HepG2 (cell line): ENCODE measurements around the gene FFAR1. TPM values are rescaled to one million over a fixed set of nuclear protein-coding genes. Genes with fewer than 3 reads are reported as not detected.

Experiments used
- ELK4 ChIP-seq: sonication (generic); formaldehyde crosslinking; IDR thresholded peaks from 2 replicates; pipeline ENCODE4 v1.9.0; 2021; ENCODE audit warnings: missing genetic modification reagents, borderline replicate concordance
- EP300 ChIP-seq, 3 experiments: sonication (generic) in 1 of 3; formaldehyde crosslinking in 1 of 3; IDR thresholded peaks; 2 replicates each; pipeline versions ENCODE4 v1.5.1 to v1.6.1; 2011 to 2020; ENCODE audit warnings: low read depth in 2 of 3, low read length in 2 of 3, borderline replicate concordance in 1 of 3, improper control_type of control experiment in 1 of 3, mild to moderate bottlenecking in 1 of 3, missing genetic modification reagents in 1 of 3, moderate library complexity in 1 of 3
- MEF2D ChIP-seq: sonication (generic); formaldehyde crosslinking; IDR thresholded peaks from 2 replicates; pipeline ENCODE4 v1.5.1; 2020; ENCODE audit warnings: mild to moderate bottlenecking, missing genetic modification reagents
- MIER3 ChIP-seq: IDR thresholded peaks from 2 replicates; pipeline ENCODE4 v1.6.1; 2016; ENCODE audit warnings: missing compliant biosample characterization, borderline replicate concordance
- MYNN ChIP-seq: sonication (generic); formaldehyde crosslinking; IDR thresholded peaks from 2 replicates; pipeline ENCODE4 v1.4.0; 2020; ENCODE audit warnings: mild to moderate bottlenecking, low read depth, missing genetic modification reagents
- NKX3-1 ChIP-seq: sonication (generic); formaldehyde crosslinking; IDR thresholded peaks from 2 replicates; pipeline ENCODE4 v1.5.0; 2020; ENCODE audit warnings: missing genetic modification reagents
- ZNF136 ChIP-seq: sonication (generic); formaldehyde crosslinking; IDR thresholded peaks from 2 replicates; pipeline ENCODE4 v1.8.1; 2022; ENCODE audit warnings: low read depth, mild to moderate bottlenecking, moderate library complexity, missing genetic modification reagents
- ZSCAN21 ChIP-seq: sonication (generic); formaldehyde crosslinking; IDR thresholded peaks from 2 replicates; pipeline ENCODE4 v1.8.0; 2022; ENCODE audit warnings: mild to moderate bottlenecking, missing genetic modification reagents, moderate library complexity, borderline replicate concordance
- polyA plus RNA-seq, 8 experiments: library from polyadenylated mRNA; depleted of rRNA in 3 of 8; stranded (reverse) in 7 of 8; unstranded in 1 of 8; fragments of >200 nt; fragmentation: Illumina TruSeq in 4 of 8; extraction: Trizol in 4 of 8; gene quantifications; 2 replicates each; pipeline versions ENCODE4 v1.2.1 to v1.2.3, GENCODE V29; 2011 to 2016; ENCODE audit warnings: low read depth in 4 of 8, missing spikeins in 1 of 8, mixed read lengths in 1 of 8; ENCODE audit not compliant: insufficient read depth in 1 of 8
- total RNA-seq, 5 experiments: library from RNA; depleted of rRNA; stranded (reverse); fragments of >200 nt; fragmentation: Illumina TruSeq; extraction: Trizol; gene quantifications; 2 replicates each; pipeline ENCODE4 v1.2.3, GENCODE V29; 2016; ENCODE audit warnings: low read depth in 1 of 5
- TF ChIP-seq, protein P1 (sequence below): sonication (generic); formaldehyde crosslinking; IDR thresholded peaks from 2 replicates; pipeline ENCODE4 v1.9.0; 2022; ENCODE audit warnings: low read depth, missing genetic modification reagents
- TF ChIP-seq, protein P2 (sequence below): sonication (generic); formaldehyde crosslinking; IDR thresholded peaks from 2 replicates; pipeline ENCODE4 v1.8.0; 2022; ENCODE audit warnings: missing genetic modification reagents, mild to moderate bottlenecking, borderline replicate concordance
- TF ChIP-seq, protein P3 (sequence below): sonication (generic); formaldehyde crosslinking; IDR thresholded peaks from 2 replicates; pipeline ENCODE4 v1.4.0; 2020; ENCODE audit warnings: missing genetic modification reagents
- TF ChIP-seq, protein P4 (sequence below): sonication (generic); formaldehyde crosslinking; conservative IDR thresholded peaks from 2 replicates; pipeline ENCODE4 v1.4.0; 2020; ENCODE audit warnings: mild to moderate bottlenecking, missing genetic modification reagents, moderate library complexity

Gene FFAR1
- total and polyA plus RNA-seq, 2 of the 13 experiments (the other 11 are each of a cell fraction or from before 2014, with no cell fraction given) = not detected

DNA sequence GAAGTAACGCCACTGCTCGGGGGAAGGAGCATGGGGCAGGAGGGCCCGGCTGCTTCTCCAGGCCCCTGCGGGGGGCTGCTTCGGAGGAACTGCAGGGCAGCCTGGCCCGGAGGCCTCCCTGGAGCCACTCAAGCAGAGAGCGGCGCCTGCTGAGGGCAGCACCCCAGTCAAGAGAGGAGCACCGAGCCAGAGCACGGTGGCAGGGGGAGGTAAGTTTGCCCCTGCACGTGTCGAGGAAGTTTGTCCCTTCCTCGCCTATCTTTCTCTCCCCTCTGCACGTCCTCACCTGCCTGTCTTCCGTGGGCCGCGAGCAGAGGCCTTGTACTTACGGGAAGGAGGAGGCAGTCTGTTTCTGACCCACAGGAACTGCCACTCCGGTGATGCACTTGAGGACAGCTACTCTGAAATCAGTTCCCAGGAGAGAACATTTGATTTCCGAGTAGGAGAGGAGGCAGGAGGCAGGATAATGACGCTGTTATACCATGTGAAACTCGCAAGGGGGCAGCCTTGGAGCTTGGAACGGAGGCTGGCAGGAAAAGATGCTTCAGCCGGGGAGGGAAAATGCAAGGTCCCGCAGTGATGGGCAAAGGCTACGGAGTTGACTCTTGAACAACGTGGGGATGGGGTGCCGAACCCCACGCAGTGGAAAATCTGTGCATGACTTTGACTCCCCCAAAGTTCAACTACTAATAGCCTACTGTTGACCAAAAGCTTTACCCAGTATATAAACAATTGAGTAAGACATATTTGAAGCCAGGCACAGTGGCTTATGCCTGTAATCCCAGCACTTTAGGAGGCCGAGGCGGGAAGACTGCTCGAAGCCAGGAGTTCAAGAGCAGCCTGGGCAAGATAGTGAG, 5.0 kb downstream of the FFAR1 start (continued):
- TF ChIP-seq EP300 (IDR thresholded peaks at IDR 0.05; ENCODE audit: low read depth in 2 of 2, low read length in 2 of 2) (no peak), EP300 (CRISPR knock-in tag; IDR thresholded peaks at IDR 0.05; ENCODE audit: borderline replicate concordance) (no peak), ZSCAN21 (no peak), ZNF136 (CRISPR knock-in tag) (no peak), MYNN (no peak), MEF2D (CRISPR knock-in tag) (0 out of 2 replicates have a peak, but pooled peaks have one; percentile 28), MIER3 (CRISPR knock-in tag) (no peak), ELK4 (CRISPR knock-in tag) (no peak), NKX3-1 (CRISPR knock-in tag) (no peak)
- TF ChIP-seq, protein P1, sequence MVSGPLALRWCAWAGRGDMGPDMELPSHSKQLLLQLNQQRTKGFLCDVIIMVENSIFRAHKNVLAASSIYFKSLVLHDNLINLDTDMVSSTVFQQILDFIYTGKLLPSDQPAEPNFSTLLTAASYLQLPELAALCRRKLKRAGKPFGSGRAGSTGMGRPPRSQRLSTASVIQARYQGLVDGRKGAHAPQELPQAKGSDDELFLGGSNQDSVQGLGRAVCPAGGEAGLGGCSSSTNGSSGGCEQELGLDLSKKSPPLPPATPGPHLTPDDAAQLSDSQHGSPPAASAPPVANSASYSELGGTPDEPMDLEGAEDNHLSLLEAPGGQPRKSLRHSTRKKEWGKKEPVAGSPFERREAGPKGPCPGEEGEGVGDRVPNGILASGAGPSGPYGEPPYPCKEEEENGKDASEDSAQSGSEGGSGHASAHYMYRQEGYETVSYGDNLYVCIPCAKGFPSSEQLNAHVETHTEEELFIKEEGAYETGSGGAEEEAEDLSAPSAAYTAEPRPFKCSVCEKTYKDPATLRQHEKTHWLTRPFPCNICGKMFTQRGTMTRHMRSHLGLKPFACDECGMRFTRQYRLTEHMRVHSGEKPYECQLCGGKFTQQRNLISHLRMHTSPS (CRISPR knock-in tag) = no peak; the same call in 1 of the 2 replicates
- TF ChIP-seq, protein P2, sequence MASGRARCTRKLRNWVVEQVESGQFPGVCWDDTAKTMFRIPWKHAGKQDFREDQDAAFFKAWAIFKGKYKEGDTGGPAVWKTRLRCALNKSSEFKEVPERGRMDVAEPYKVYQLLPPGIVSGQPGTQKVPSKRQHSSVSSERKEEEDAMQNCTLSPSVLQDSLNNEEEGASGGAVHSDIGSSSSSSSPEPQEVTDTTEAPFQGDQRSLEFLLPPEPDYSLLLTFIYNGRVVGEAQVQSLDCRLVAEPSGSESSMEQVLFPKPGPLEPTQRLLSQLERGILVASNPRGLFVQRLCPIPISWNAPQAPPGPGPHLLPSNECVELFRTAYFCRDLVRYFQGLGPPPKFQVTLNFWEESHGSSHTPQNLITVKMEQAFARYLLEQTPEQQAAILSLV (CRISPR knock-in tag) = peak; percentile 47; the same call in 1 of the 2 replicates
- TF ChIP-seq, protein P3, sequence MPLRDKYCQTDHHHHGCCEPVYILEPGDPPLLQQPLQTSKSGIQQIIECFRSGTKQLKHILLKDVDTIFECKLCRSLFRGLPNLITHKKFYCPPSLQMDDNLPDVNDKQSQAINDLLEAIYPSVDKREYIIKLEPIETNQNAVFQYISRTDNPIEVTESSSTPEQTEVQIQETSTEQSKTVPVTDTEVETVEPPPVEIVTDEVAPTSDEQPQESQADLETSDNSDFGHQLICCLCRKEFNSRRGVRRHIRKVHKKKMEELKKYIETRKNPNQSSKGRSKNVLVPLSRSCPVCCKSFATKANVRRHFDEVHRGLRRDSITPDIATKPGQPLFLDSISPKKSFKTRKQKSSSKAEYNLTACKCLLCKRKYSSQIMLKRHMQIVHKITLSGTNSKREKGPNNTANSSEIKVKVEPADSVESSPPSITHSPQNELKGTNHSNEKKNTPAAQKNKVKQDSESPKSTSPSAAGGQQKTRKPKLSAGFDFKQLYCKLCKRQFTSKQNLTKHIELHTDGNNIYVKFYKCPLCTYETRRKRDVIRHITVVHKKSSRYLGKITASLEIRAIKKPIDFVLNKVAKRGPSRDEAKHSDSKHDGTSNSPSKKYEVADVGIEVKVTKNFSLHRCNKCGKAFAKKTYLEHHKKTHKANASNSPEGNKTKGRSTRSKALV = no peak
- TF ChIP-seq, protein P4, sequence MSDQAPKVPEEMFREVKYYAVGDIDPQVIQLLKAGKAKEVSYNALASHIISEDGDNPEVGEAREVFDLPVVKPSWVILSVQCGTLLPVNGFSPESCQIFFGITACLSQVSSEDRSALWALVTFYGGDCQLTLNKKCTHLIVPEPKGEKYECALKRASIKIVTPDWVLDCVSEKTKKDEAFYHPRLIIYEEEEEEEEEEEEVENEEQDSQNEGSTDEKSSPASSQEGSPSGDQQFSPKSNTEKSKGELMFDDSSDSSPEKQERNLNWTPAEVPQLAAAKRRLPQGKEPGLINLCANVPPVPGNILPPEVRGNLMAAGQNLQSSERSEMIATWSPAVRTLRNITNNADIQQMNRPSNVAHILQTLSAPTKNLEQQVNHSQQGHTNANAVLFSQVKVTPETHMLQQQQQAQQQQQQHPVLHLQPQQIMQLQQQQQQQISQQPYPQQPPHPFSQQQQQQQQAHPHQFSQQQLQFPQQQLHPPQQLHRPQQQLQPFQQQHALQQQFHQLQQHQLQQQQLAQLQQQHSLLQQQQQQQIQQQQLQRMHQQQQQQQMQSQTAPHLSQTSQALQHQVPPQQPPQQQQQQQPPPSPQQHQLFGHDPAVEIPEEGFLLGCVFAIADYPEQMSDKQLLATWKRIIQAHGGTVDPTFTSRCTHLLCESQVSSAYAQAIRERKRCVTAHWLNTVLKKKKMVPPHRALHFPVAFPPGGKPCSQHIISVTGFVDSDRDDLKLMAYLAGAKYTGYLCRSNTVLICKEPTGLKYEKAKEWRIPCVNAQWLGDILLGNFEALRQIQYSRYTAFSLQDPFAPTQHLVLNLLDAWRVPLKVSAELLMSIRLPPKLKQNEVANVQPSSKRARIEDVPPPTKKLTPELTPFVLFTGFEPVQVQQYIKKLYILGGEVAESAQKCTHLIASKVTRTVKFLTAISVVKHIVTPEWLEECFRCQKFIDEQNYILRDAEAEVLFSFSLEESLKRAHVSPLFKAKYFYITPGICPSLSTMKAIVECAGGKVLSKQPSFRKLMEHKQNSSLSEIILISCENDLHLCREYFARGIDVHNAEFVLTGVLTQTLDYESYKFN = no peak; the same call in 1 of the 2 replicates
